ENCODE results near the gene SLC25A47. TPM values are rescaled to one million over a fixed set of nuclear protein-coding genes. Genes with fewer than 3 reads are reported as not detected.

The SLC25A47 gene
- total RNA-seq, 1 donor from 2014 or later, result not detected

- peaks cover 35% of the 10 kb centered on the region for H3K4me1 Mint-ChIP-seq (ENCODE audit: unreplicated experiment)
- H3K36me3 Mint-ChIP-seq (ENCODE audit: unreplicated experiment), result peaks cover 51% of the 10 kb centered on the region
- H3K27me3 Mint-ChIP-seq (ENCODE audit: unreplicated experiment), result no peaks in the 10 kb centered on the region
- no peak overlapping the region for H3K4me3 Mint-ChIP-seq (ENCODE audit: unreplicated experiment)
- no peak for DNase-seq (ENCODE audit: extremely low spot score, unreplicated experiment)
- H3K27ac Mint-ChIP-seq (ENCODE audit: unreplicated experiment), result no peak overlapping the region
- H3K9me3 Mint-ChIP-seq (ENCODE audit: unreplicated experiment), result no peaks in the 10 kb centered on the region
- no peak for TF ChIP-seq CTCF (IDR thresholded peaks at IDR 0.05)
Observed at GRCh38 chr14:100370003-100370402, 46.9 kb downstream of the SLC25A47 start.

GRCh38 chr14:100371773-100372172, 48.6 kb downstream of the SLC25A47 start:
- Mint-ChIP-seq H3K36me3 (ENCODE audit: unreplicated experiment) (peaks cover 37% of the 10 kb centered on the region), H3K4me1 (ENCODE audit: unreplicated experiment) (peaks cover 40% of the 10 kb centered on the region), H3K4me3 (ENCODE audit: unreplicated experiment) (no peak overlapping the region), H3K27ac (ENCODE audit: unreplicated experiment) (no peak overlapping the region), H3K9me3 (ENCODE audit: unreplicated experiment) (no peaks in the 10 kb centered on the region), H3K27me3 (ENCODE audit: unreplicated experiment) (no peaks in the 10 kb centered on the region)
- DNase-seq (ENCODE audit: extremely low spot score, unreplicated experiment), result no peak
- no peak for TF ChIP-seq CTCF (IDR thresholded peaks at IDR 0.05)

- no peak for TF ChIP-seq CTCF (IDR thresholded peaks at IDR 0.05)
- H3K4me3 Mint-ChIP-seq (ENCODE audit: unreplicated experiment), result peak overlapping the region; percentile 41
- H3K27me3 Mint-ChIP-seq (ENCODE audit: unreplicated experiment), result no peaks in the 10 kb centered on the region
- H3K9me3 Mint-ChIP-seq (ENCODE audit: unreplicated experiment), result no peaks in the 10 kb centered on the region
- H3K27ac Mint-ChIP-seq (ENCODE audit: unreplicated experiment), result peak overlapping the region; percentile 53
- H3K4me1 Mint-ChIP-seq (ENCODE audit: unreplicated experiment), result peaks cover 46% of the 10 kb centered on the region
- no peak for DNase-seq (ENCODE audit: extremely low spot score, unreplicated experiment)
- peaks cover 32% of the 10 kb centered on the region for H3K36me3 Mint-ChIP-seq (ENCODE audit: unreplicated experiment)
Observed at GRCh38 chr14:100372357-100373048, 49.4 kb downstream of the SLC25A47 start.

GRCh38 chr14:100374270-100374669, 51.1 kb downstream of the SLC25A47 start:
- no peak for TF ChIP-seq CTCF (IDR thresholded peaks at IDR 0.05)
- peaks cover 50% of the 10 kb centered on the region for H3K4me1 Mint-ChIP-seq (ENCODE audit: unreplicated experiment)
- DNase-seq (ENCODE audit: extremely low spot score, unreplicated experiment), result no peak
- H3K27ac Mint-ChIP-seq (ENCODE audit: unreplicated experiment), result peak overlapping the region; percentile 99
- H3K36me3 Mint-ChIP-seq (ENCODE audit: unreplicated experiment), result peaks cover 18% of the 10 kb centered on the region
- peak overlapping the region; percentile 93 for H3K4me3 Mint-ChIP-seq (ENCODE audit: unreplicated experiment)
- H3K27me3 Mint-ChIP-seq (ENCODE audit: unreplicated experiment), result no peaks in the 10 kb centered on the region
- no peaks in the 10 kb centered on the region for H3K9me3 Mint-ChIP-seq (ENCODE audit: unreplicated experiment)

- no peak for TF ChIP-seq CTCF (IDR thresholded peaks at IDR 0.05)
- no peaks in the 10 kb centered on the region for H3K27me3 Mint-ChIP-seq (ENCODE audit: unreplicated experiment)
- peak overlapping the region; percentile 99 for H3K27ac Mint-ChIP-seq (ENCODE audit: unreplicated experiment)
- H3K36me3 Mint-ChIP-seq (ENCODE audit: unreplicated experiment), result peaks cover 18% of the 10 kb centered on the region
- H3K4me3 Mint-ChIP-seq (ENCODE audit: unreplicated experiment), result peak overlapping the region; percentile 93
- H3K4me1 Mint-ChIP-seq (ENCODE audit: unreplicated experiment), result peaks cover 50% of the 10 kb centered on the region
- no peaks in the 10 kb centered on the region for H3K9me3 Mint-ChIP-seq (ENCODE audit: unreplicated experiment)
- DNase-seq (ENCODE audit: extremely low spot score, unreplicated experiment), result no peak
Observed at GRCh38 chr14:100374876-100375265, 51.7 kb downstream of the SLC25A47 start.

All from osteocyte (in vitro differentiated cells).